Large intestine (tissue), 3 donors: Measurements from ENCODE around the gene FANCE. TPM values are rescaled to one million over a fixed set of nuclear protein-coding genes. Genes with fewer than 3 reads are reported as not detected.

ENCODE experiments used
- DNase-seq, 2 donors: peaks; one replicate each; pipeline versions ENCODE4 v3.0.0 to v3.0.0-alpha.2; 2013
- H3K27ac ChIP-seq: one replicate; pipeline ENCODE4 v1.5.1; 2013; ENCODE audit warnings: low read length
- H3K27me3 ChIP-seq: 2 replicates; pipeline ENCODE4 v1.6.1; 2013; ENCODE audit warnings: low read length; ENCODE audit not compliant: control insufficient read depth, insufficient read depth
- H3K36me3 ChIP-seq: 2 replicates; pipeline ENCODE4 v1.6.1; 2013; ENCODE audit warnings: low read length; ENCODE audit not compliant: control insufficient read depth, insufficient read depth
- H3K4me1 ChIP-seq: one replicate; pipeline ENCODE4 v1.6.1; 2013; ENCODE audit warnings: low read length; ENCODE audit not compliant: control insufficient read depth, insufficient read depth
- H3K4me3 ChIP-seq: one replicate; pipeline ENCODE4 v1.5.1; 2013; ENCODE audit warnings: low read length
- H3K9me3 ChIP-seq: one replicate; pipeline ENCODE4 v1.6.1; 2013; ENCODE audit warnings: mild to moderate bottlenecking, low read depth, low read length, moderate library complexity; ENCODE audit not compliant: control insufficient read depth
- WGBS: methylation state at CpG from one replicate; pipeline ENCODE4 v1.1.5; 2013; ENCODE audit warnings: low lambda C conversion rate; ENCODE audit not compliant: insufficient coverage; 5-methylcytosine and 5-hydroxymethylcytosine counted together
- polyA plus RNA-seq: library from polyadenylated mRNA; unstranded; fragments of 120-200 nt; gene quantifications from one replicate; pipeline ENCODE4 v1.2.1, GENCODE V29; 2013

Gene FANCE
- polyA plus RNA-seq, 1 donor: 9.6 TPM

DNA sequence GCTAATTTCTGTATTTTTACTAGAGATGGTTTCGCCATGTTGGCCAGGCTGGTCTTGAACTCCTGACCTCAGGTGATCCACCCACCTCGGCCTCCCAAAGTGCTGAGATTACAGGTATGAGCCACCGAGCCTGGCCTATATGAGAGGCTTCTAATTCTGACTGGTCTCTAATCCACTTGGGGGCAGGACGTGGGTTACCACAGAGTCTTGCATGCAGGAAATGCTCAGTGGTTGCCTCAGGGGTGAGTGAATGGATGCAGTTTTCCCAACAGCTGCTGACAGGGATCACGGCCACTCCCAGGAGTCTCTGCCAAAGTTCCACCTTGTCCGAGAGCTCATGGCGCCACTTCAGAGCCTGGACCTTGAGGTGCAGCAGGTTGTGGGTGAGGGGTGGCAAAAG lies 6.4 kb upstream of the FANCE start:
- Histone ChIP-seq H3K4me1 (no peaks in the 10 kb centered on the region), H3K27me3 (no peaks in the 10 kb centered on the region), H3K4me3 (no peak overlapping the region), H3K9me3 (no peaks in the 10 kb centered on the region), H3K36me3 (no peaks in the 10 kb centered on the region), H3K27ac (no peak overlapping the region)
- no peak for DNase-seq
- no CpG with 5 or more reads among the region's 7 CpGs for WGBS

DNA sequence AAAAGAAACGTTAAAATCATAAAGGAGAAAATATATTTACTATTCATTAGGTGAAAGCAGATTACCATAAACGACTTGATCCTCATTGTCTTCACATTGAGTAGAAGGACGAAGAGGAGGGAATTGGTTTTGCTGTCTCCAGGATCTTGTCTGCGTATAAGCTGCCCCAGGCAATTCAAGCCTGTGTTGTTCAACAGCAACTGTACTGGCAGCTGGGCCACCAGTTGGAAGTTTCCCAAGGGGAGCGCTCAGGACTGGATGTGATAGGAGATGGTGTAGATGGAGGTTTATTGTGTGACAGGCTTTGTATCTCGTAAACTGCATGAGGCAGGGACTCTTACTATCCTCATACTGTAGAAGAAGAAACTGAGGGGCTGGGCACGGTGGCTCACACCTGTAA lies 3.9 kb upstream of the FANCE start:
- Histone ChIP-seq H3K9me3 (no peaks in the 10 kb centered on the region), H3K4me1 (peaks cover 11% of the 10 kb centered on the region), H3K27me3 (no peaks in the 10 kb centered on the region), H3K27ac (no peak overlapping the region), H3K36me3 (no peaks in the 10 kb centered on the region), H3K4me3 (no peak overlapping the region)
- no peak for DNase-seq
- 100% methylated on average over 1 of the region's 7 CpGs for WGBS

GRCh38 chr6:35449287-35449881 lies 2.8 kb upstream of the FANCE start:
- DNase-seq: peak; percentile 40 to 56
- 80% methylated on average over 1 of the region's 14 CpGs for WGBS
- Histone ChIP-seq H3K9me3 (no peaks in the 10 kb centered on the region), H3K4me1 (peaks cover 19% of the 10 kb centered on the region), H3K4me3 (no peak overlapping the region), H3K36me3 (no peaks in the 10 kb centered on the region), H3K27me3 (no peaks in the 10 kb centered on the region), H3K27ac (no peak overlapping the region)

DNA sequence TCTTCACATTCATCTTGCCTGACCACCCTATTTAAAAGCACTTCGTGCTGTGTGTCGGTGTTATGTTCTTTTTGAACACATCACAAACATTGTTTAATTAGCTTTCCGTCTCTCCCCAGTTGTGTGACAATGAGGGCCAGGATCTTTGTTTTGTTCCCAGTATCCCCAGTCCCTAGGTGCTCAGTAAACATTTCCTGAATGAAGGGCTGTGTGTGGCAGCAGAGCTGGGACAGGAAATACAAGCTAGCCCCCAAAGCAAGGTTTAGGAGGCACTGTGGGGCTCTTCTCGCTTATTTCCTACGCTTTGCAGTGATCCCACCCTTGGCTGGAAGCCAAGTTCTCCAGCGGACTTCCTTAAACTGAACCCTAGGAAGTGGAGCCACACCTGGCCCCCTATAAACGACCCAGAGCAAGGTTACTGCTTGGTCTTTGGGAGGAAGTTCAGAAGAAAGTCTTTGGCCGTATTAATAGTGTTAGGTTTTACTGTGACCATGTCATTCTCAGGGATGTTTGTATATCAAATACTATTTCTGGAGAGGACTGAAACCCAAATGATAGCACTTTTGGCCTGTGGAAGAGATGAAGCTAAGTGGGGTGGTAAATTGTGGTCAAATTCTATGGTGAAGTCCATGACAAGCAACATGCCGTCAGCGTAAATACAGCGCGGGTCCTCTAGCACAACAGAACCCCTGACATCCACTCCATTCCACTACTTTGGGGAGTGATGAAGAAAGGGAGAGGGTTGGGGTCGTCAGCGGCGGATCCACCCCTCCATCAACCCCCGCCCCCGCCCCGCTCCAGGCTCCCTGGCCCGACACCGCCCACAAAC lies 570 bp upstream of the FANCE start:
- WGBS: no CpG with 5 or more reads among the region's 20 CpGs
- no peaks in the 10 kb centered on the region for H3K9me3 ChIP-seq

DNA sequence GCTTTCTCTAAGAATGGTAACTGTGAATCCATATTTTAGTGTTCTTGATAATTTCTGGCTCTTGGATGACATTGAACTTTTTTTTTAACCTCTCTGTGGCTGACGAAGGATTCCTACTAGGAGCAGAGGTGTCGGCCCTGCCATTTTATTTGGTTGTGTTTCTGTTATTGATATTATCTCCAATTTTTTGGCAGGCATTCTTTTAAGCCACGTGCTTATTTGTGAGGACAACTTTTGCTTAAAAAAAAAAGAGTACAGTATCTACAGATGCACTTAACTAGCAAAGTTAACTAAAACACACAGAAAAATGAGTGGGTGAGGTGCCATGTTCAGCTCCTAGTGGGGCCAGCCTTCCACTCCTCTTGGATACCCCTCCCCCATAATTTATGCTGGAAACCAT lies 1.1 kb downstream of the FANCE start:
- no peak for DNase-seq
- 35% methylated on average over 2 of the region's 3 CpGs for WGBS
- Histone ChIP-seq H3K27ac (no peak overlapping the region), H3K4me1 (peaks cover 19% of the 10 kb centered on the region), H3K36me3 (peaks cover 25% of the 10 kb centered on the region), H3K4me3 (peak overlapping the region; percentile 64), H3K27me3 (no peaks in the 10 kb centered on the region), H3K9me3 (no peaks in the 10 kb centered on the region)

More for the DNA sequence above, 570 bp upstream of the FANCE start:
- H3K4me3 ChIP-seq: peak overlapping the region; percentile 33
- H3K27ac ChIP-seq: peak overlapping the region; percentile 30
- peaks cover 8% of the 10 kb centered on the region for H3K36me3 ChIP-seq
- H3K27me3 ChIP-seq: no peaks in the 10 kb centered on the region
- DNase-seq: peak in 1 of 2 donors; percentile 37
- H3K4me1 ChIP-seq: peaks cover 19% of the 10 kb centered on the region

- H3K27ac ChIP-seq: no peak overlapping the region
- no peaks in the 10 kb centered on the region for H3K27me3 ChIP-seq
- WGBS: no CpG with 5 or more reads among the region's 9 CpGs
- no peak overlapping the region for H3K4me3 ChIP-seq
- no peaks in the 10 kb centered on the region for H3K9me3 ChIP-seq
- peaks cover 19% of the 10 kb centered on the region for H3K4me1 ChIP-seq
- DNase-seq: no peak
- H3K36me3 ChIP-seq: peaks cover 30% of the 10 kb centered on the region
Observed at GRCh38 chr6:35454391-35455110, 2.4 kb downstream of the FANCE start.

DNA sequence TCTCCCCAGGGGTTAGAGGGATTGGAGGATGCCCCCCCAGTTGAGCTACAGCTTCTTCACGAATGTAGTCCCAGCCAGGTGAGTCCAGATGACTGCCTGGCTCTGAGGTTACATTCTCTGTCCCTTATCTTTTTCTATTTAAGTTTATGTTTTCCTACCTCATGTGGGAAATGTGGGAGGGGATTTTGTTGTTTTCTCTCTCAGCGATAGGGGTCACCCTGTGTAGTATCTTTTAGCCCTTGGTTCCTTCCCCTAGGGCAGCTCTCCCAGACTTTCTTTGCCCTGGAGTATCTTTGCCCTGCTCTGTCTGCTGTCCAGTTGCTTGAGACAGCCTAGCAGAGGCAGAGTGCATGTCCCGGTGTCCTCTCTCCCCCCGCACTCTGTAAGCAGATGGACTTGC lies 5.8 kb downstream of the FANCE start:
- no peak overlapping the region for H3K27ac ChIP-seq
- DNase-seq: no peak
- H3K4me1 ChIP-seq: peaks cover 11% of the 10 kb centered on the region
- H3K27me3 ChIP-seq: no peaks in the 10 kb centered on the region
- no peak overlapping the region for H3K4me3 ChIP-seq
- peaks cover 53% of the 10 kb centered on the region for H3K36me3 ChIP-seq
- WGBS: no CpG with 5 or more reads among the region's 4 CpGs
- H3K9me3 ChIP-seq: no peaks in the 10 kb centered on the region

DNA sequence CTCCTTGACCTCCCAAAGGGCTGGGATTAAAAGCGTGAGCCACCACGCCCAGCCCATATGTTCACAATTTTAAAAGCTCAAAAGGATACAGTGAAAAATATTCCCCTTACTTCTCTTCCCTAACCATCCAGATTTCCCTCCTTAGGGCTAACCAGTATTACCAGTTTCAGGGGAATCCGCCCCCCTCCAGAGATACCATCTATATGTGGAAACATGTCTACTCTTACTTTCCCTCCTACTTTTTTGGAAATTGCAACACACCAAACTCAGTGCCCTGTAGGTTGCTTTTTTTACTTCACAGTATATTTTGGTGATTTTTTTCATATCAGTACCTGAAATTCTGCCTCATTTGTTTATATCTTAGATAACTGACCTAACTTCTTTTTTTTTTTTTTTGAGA lies 9.1 kb downstream of the FANCE start:
- Histone ChIP-seq H3K4me1 (no peaks in the 10 kb centered on the region), H3K4me3 (no peak overlapping the region), H3K36me3 (peaks cover 58% of the 10 kb centered on the region), H3K27me3 (no peaks in the 10 kb centered on the region), H3K9me3 (no peaks in the 10 kb centered on the region), H3K27ac (no peak overlapping the region)
- WGBS: no CpG with 5 or more reads among the region's 3 CpGs
- DNase-seq: no peak

- peaks cover 4% of the 10 kb centered on the region for H3K4me1 ChIP-seq
- peaks cover 44% of the 10 kb centered on the region for H3K36me3 ChIP-seq
- peaks cover under 1% of the 10 kb centered on the region for H3K9me3 ChIP-seq
- no peak for DNase-seq
- H3K27me3 ChIP-seq: no peaks in the 10 kb centered on the region
- no peak overlapping the region for H3K4me3 ChIP-seq
- WGBS: no CpG with 5 or more reads among the region's 4 CpGs
- no peak overlapping the region for H3K27ac ChIP-seq
Observed at GRCh38 chr6:35463292-35463691, 11.2 kb downstream of the FANCE start.

GRCh38 chr6:35465646-35466045 lies 13.5 kb downstream of the FANCE start:
- Histone ChIP-seq H3K27me3 (no peaks in the 10 kb centered on the region), H3K4me3 (no peak overlapping the region), H3K4me1 (peaks cover 13% of the 10 kb centered on the region), H3K27ac (no peak overlapping the region), H3K9me3 (peaks cover 3% of the 10 kb centered on the region), H3K36me3 (peaks cover 47% of the 10 kb centered on the region)
- no peak for DNase-seq
- WGBS: no CpG with 5 or more reads among the region's 1 CpG
